ENCODE measurements around the gene KRT79. TPM values are rescaled to one million over a fixed set of nuclear protein-coding genes. Genes with fewer than 3 reads are reported as not detected.

Gene KRT79
- total and polyA plus RNA-seq, 4 donors: not detected

GRCh38 chr12:52848661-52849255 is 14.6 kb upstream of the KRT79 start, which contains the start of gene KRT78:
KRT78 (minus strand) TSS chr12:52848994; CDS start chr12:52848930, 64 bp downstream.
- DNase-seq (ENCODE audit: low spot score): no peak
- H3K9me3 ChIP-seq (ENCODE audit: control insufficient read depth in 4 of 4, low read length in 3 of 4): no peaks in the 10 kb centered on the region

More at GRCh38 chr12:52848661-52849255, 14.6 kb upstream of the KRT79 start, which contains the start of gene KRT78:
- Histone ChIP-seq H3K27ac (ENCODE audit: low read depth in 1 of 2, low read length in 2 of 2) (no peak within 1 kb of the TSS), H3K4me3 (ENCODE audit: low read depth in 1 of 3, low read length in 3 of 3) (no peak within 1 kb of the TSS), H3K4me1 (ENCODE audit: control insufficient read depth in 4 of 4, insufficient read depth in 4 of 4, low read length in 3 of 4) (no peaks in the 10 kb centered on the region), H3K27me3 (ENCODE audit: control insufficient read depth in 4 of 4, insufficient read depth in 4 of 4, low read length in 3 of 4) (peaks cover 0 to 4% (median 0%) of the 10 kb centered on the region in 4 donors), H3K9ac (ENCODE audit: low read depth in 1 of 2, low read length in 2 of 2) (no peak within 1 kb of the TSS), H3K36me3 (ENCODE audit: control insufficient read depth in 4 of 4, insufficient read depth in 3 of 4, low read depth in 1 of 4, low read length in 3 of 4) (no peaks in the 10 kb centered on the region)
- 85% methylated on average over 16 of the region's 16 CpGs for WGBS
- TF ChIP-seq FOXA2 (IDR thresholded peaks at IDR 0.05): no peak
- no peak for TF ChIP-seq CTCF (IDR thresholded peaks at IDR 0.05; ENCODE audit: low read depth, low read length, missing input control)
- no peak for TF ChIP-seq EGR1 (IDR thresholded peaks at IDR 0.05; ENCODE audit: low read depth in 2 of 2)
- TF ChIP-seq RAD21 (IDR thresholded peaks at IDR 0.05): no peak
- no peak for TF ChIP-seq YY1 (IDR thresholded peaks at IDR 0.05)
- TF ChIP-seq JUND (IDR thresholded peaks at IDR 0.05): no peak
- TF ChIP-seq HNF4G (IDR thresholded peaks at IDR 0.05): no peak
- TF ChIP-seq GABPA (IDR thresholded peaks at IDR 0.05 in 1 of 2, conservative IDR thresholded peaks at IDR 0.05 in 1 of 2): no peak
- no peak for TF ChIP-seq REST (IDR thresholded peaks at IDR 0.05)
- TF ChIP-seq, protein P1, sequence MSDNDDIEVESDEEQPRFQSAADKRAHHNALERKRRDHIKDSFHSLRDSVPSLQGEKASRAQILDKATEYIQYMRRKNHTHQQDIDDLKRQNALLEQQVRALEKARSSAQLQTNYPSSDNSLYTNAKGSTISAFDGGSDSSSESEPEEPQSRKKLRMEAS (IDR thresholded peaks at IDR 0.05): no peak
- TF ChIP-seq ATF3 (IDR thresholded peaks at IDR 0.05): no peak
- no peak for TF ChIP-seq NR2F2 (IDR thresholded peaks at IDR 0.05)
- TF ChIP-seq FOXA1 (IDR thresholded peaks at IDR 0.05): no peak
- TF ChIP-seq SP1 (IDR thresholded peaks at IDR 0.05): no peak
- TF ChIP-seq, protein P2, sequence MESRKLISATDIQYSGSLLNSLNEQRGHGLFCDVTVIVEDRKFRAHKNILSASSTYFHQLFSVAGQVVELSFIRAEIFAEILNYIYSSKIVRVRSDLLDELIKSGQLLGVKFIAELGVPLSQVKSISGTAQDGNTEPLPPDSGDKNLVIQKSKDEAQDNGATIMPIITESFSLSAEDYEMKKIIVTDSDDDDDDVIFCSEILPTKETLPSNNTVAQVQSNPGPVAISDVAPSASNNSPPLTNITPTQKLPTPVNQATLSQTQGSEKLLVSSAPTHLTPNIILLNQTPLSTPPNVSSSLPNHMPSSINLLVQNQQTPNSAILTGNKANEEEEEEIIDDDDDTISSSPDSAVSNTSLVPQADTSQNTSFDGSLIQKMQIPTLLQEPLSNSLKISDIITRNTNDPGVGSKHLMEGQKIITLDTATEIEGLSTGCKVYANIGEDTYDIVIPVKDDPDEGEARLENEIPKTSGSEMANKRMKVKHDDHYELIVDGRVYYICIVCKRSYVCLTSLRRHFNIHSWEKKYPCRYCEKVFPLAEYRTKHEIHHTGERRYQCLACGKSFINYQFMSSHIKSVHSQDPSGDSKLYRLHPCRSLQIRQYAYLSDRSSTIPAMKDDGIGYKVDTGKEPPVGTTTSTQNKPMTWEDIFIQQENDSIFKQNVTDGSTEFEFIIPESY (IDR thresholded peaks at IDR 0.05): no peak
- TF ChIP-seq TAF1 (conservative IDR thresholded peaks at IDR 0.05): no peak
- TF ChIP-seq HNF4A (conservative IDR thresholded peaks at IDR 0.05): no peak
- no peak for TF ChIP-seq RXRA (IDR thresholded peaks at IDR 0.05)
